H9 (cell line): Measurements from ENCODE around the gene FYTTD1. TPM values are rescaled to one million over a fixed set of nuclear protein-coding genes. Genes with fewer than 3 reads are reported as not detected.

Source experiments
- DNase-seq: peaks from one replicate; pipeline ENCODE4 v3.0.0-alpha.2; 2017
- H2AFZ ChIP-seq: one replicate; pipeline ENCODE4 v1.6.1; 2013; ENCODE audit warnings: mild to moderate bottlenecking, low read length, control low read depth, moderate library complexity
- H2AK5ac ChIP-seq: 2 replicates; pipeline ENCODE4 v1.6.1; 2013; ENCODE audit warnings: low read length, control low read depth, mixed read lengths; ENCODE audit not compliant: insufficient read length
- H2BK120ac ChIP-seq: one replicate; pipeline ENCODE4 v1.6.1; 2013; ENCODE audit warnings: low read depth, mild to moderate bottlenecking, low read length, control low read depth, inconsistent platforms; ENCODE audit not compliant: poor library complexity, severe bottlenecking
- H2BK12ac ChIP-seq: 2 replicates; pipeline ENCODE4 v1.6.1; 2013; ENCODE audit warnings: low read length, control low read depth, mixed read lengths, low read depth; ENCODE audit not compliant: insufficient read length
- H2BK15ac ChIP-seq: 2 replicates; pipeline ENCODE4 v1.6.1; 2013; ENCODE audit warnings: low read depth, low read length, control low read depth
- H2BK20ac ChIP-seq: one replicate; pipeline ENCODE4 v1.6.1; 2013; ENCODE audit warnings: low read depth, mild to moderate bottlenecking, low read length, control low read depth, inconsistent platforms; ENCODE audit not compliant: poor library complexity, severe bottlenecking
- H2BK5ac ChIP-seq: 2 replicates; pipeline ENCODE4 v1.6.1; 2013; ENCODE audit warnings: low read length, control low read depth, mixed read lengths; ENCODE audit not compliant: insufficient read length
- H3K14ac ChIP-seq: 2 replicates; pipeline ENCODE4 v1.6.1; 2013; ENCODE audit warnings: low read length, control low read depth; ENCODE audit not compliant: insufficient read depth
- H3K18ac ChIP-seq: 2 replicates; pipeline ENCODE4 v1.6.1; 2013; ENCODE audit warnings: low read depth, mild to moderate bottlenecking, mixed read lengths, low read length, control low read depth; ENCODE audit not compliant: insufficient read length
- H3K23ac ChIP-seq: 2 replicates; pipeline ENCODE4 v1.6.1; 2013; ENCODE audit warnings: low read length, control low read depth, mixed read lengths, low read depth; ENCODE audit not compliant: insufficient read length
- H3K23me2 ChIP-seq: 2 replicates; pipeline ENCODE4 v1.6.1; 2013; ENCODE audit warnings: low read depth, mild to moderate bottlenecking, mixed read lengths, low read length, control low read depth; ENCODE audit not compliant: insufficient read length, poor library complexity, severe bottlenecking
- H3K27ac ChIP-seq: 2 replicates; pipeline ENCODE4 v1.5.1; 2013; ENCODE audit warnings: low read length, control low read depth, mixed read lengths, low read depth; ENCODE audit not compliant: insufficient read length
- H3K27me3 ChIP-seq: 2 replicates; pipeline ENCODE4 v1.6.1; 2013; ENCODE audit warnings: low read length, control low read depth, inconsistent platforms; ENCODE audit not compliant: insufficient read depth
- H3K4ac ChIP-seq: 2 replicates; pipeline ENCODE4 v1.6.1; 2013; ENCODE audit warnings: low read depth, mild to moderate bottlenecking, control low read depth, inconsistent platforms, low read length, moderate library complexity
- H3K4me1 ChIP-seq: 2 replicates; pipeline ENCODE4 v1.6.1; 2013; ENCODE audit warnings: low read length, control low read depth, inconsistent platforms; ENCODE audit not compliant: insufficient read depth
- H3K4me2 ChIP-seq: 2 replicates; pipeline ENCODE4 v1.6.1; 2013; ENCODE audit warnings: low read length, control low read depth, mixed read lengths; ENCODE audit not compliant: insufficient read length, insufficient read depth
- H3K56ac ChIP-seq: 2 replicates; pipeline ENCODE4 v1.6.1; 2013; ENCODE audit warnings: low read depth, mild to moderate bottlenecking, mixed read lengths, low read length, control low read depth; ENCODE audit not compliant: insufficient read length
- H3K79me1 ChIP-seq: 2 replicates; pipeline ENCODE4 v1.6.1; 2013; ENCODE audit warnings: low read depth, mild to moderate bottlenecking, moderate library complexity, low read length, control low read depth, inconsistent platforms; ENCODE audit not compliant: insufficient read depth, poor library complexity, severe bottlenecking
- H3K79me2 ChIP-seq: 2 replicates; pipeline ENCODE4 v1.6.1; 2013; ENCODE audit warnings: low read length, control low read depth, inconsistent platforms; ENCODE audit not compliant: insufficient read depth
- H3K9ac ChIP-seq: 2 replicates; pipeline ENCODE4 v1.6.1; 2013; ENCODE audit warnings: low read length, control low read depth, mixed read lengths; ENCODE audit not compliant: insufficient read length; ENCODE audit errors: extremely low read depth
- H3K9me3 ChIP-seq: one replicate; pipeline ENCODE4 v1.6.1; 2013; ENCODE audit warnings: low read depth, low read length, inconsistent platforms; ENCODE audit not compliant: control insufficient read depth
- H3T11ph ChIP-seq: one replicate; pipeline ENCODE4 v1.6.1; 2013; ENCODE audit warnings: mild to moderate bottlenecking, low read length, control low read depth, inconsistent platforms
- H4K20me1 ChIP-seq: one replicate; pipeline ENCODE4 v1.6.1; 2013; ENCODE audit not compliant: control insufficient read depth, insufficient read length, insufficient read depth
- H4K5ac ChIP-seq: 2 replicates; pipeline ENCODE4 v1.6.1; 2013; ENCODE audit warnings: low read depth, mild to moderate bottlenecking, mixed read lengths, low read length, control low read depth; ENCODE audit not compliant: insufficient read length
- H4K8ac ChIP-seq: replicated peaks from 2 replicates; pipeline ENCODE4 v1.6.1; 2013; ENCODE audit warnings: low read length, control low read depth, mixed read lengths, low read depth; ENCODE audit not compliant: insufficient read length
- H4K91ac ChIP-seq: 2 replicates; pipeline ENCODE4 v1.6.1; 2013; ENCODE audit warnings: low read depth, mild to moderate bottlenecking, moderate library complexity, mixed read lengths, low read length, control low read depth; ENCODE audit not compliant: insufficient read length
- H3K27ac Mint-ChIP-seq, 3 experiments: 2 replicates in 2 of 3; 3 replicates in 1 of 3; pipeline ENCODE4 v1.8.0; 2020 to 2021; ENCODE audit warnings: mixed read lengths in 3 of 3, mild to moderate bottlenecking in 1 of 3, moderate library complexity in 1 of 3
- H3K27me3 Mint-ChIP-seq: 2 replicates; pipeline ENCODE4 v1.8.0; 2021; ENCODE audit warnings: low read depth, mild to moderate bottlenecking, moderate library complexity, mixed read lengths
- H3K36me3 Mint-ChIP-seq, 3 experiments: 2 replicates in 2 of 3; 3 replicates in 1 of 3; pipeline ENCODE4 v1.8.0; 2020 to 2021; ENCODE audit warnings: low read depth in 3 of 3, mixed read lengths in 3 of 3; ENCODE audit not compliant: insufficient read depth in 1 of 3
- H3K4me1 Mint-ChIP-seq, 2 experiments: 2 replicates each; pipeline ENCODE4 v1.8.0; 2020; ENCODE audit warnings: mixed read lengths in 2 of 2
- H3K4me3 Mint-ChIP-seq, 2 experiments: 2 replicates in 1 of 2; 3 replicates in 1 of 2; pipeline ENCODE4 v1.8.0; 2020 to 2021; ENCODE audit warnings: mild to moderate bottlenecking in 2 of 2, mixed read lengths in 2 of 2, moderate library complexity in 1 of 2
- H3K9me3 Mint-ChIP-seq, 2 experiments: 2 replicates in 1 of 2; 3 replicates in 1 of 2; pipeline ENCODE4 v1.8.0; 2020; ENCODE audit warnings: mild to moderate bottlenecking in 2 of 2, mixed read lengths in 2 of 2, moderate library complexity in 1 of 2
- CTCF ChIP-seq: fragments of 200-600 bp; sonication (generic); conservative IDR thresholded peaks from 3 replicates; pipeline ENCODE4 v1.8.0; 2021; ENCODE audit warnings: antibody characterized with exemption, mild to moderate bottlenecking
- WGBS: extraction: QIAGEN DNeasy Blood & Tissue Kit; methylation state at CpG from one replicate; pipeline ENCODE4 v1.1.7; 2013; ENCODE audit warnings: missing lambda C conversion rate, low lambda C conversion rate, mixed read lengths; ENCODE audit not compliant: insufficient read length; ENCODE audit errors: extremely low coverage; 5-methylcytosine and 5-hydroxymethylcytosine counted together
- total RNA-seq: library from RNA; stranded (reverse); gene quantifications from 2 replicates; pipeline ENCODE4 v1.2.1, GENCODE V29; 2021

FYTTD1 gene
- total RNA-seq, 1 experiment from 2014 or later = 19.4 TPM

GRCh38 chr3:197728487-197728886, 21.2 kb upstream of the FYTTD1 start:
- H4K8ac ChIP-seq = no peak overlapping the region
- no peak overlapping the region for H2BK120ac ChIP-seq
- H3T11ph ChIP-seq = no peak overlapping the region
- no peak overlapping the region for H3K56ac ChIP-seq
- no peak overlapping the region for H3K4ac ChIP-seq
- no peak overlapping the region for H3K14ac ChIP-seq
- H3K27ac Mint-ChIP-seq = no peak overlapping the region
- no peak overlapping the region for H2BK12ac ChIP-seq
- no peak overlapping the region for H3K27ac ChIP-seq
- no peaks in the 10 kb centered on the region for H3K27me3 Mint-ChIP-seq
- no peak overlapping the region for H2AFZ ChIP-seq
- no peak overlapping the region for H3K4me3 Mint-ChIP-seq
- H2AK5ac ChIP-seq = no peak overlapping the region
- H3K9me3 ChIP-seq = no peaks in the 10 kb centered on the region
- H3K4me1 Mint-ChIP-seq = peaks cover 7 to 13% of the 10 kb centered on the region in 2 experiments
- H3K9me3 Mint-ChIP-seq = peaks cover 5 to 8% of the 10 kb centered on the region in 2 experiments; a peak in 4 of 5 replicates
- H4K20me1 ChIP-seq = no peaks in the 10 kb centered on the region
- H3K4me2 ChIP-seq = no peak overlapping the region
- H3K27me3 ChIP-seq = no peaks in the 10 kb centered on the region
- DNase-seq = no peak
- no peaks in the 10 kb centered on the region for H3K79me2 ChIP-seq
- no peak overlapping the region for H2BK5ac ChIP-seq
- H4K5ac ChIP-seq = no peak overlapping the region
- no peaks in the 10 kb centered on the region for H3K23me2 ChIP-seq
- no peak for TF ChIP-seq CTCF
- no peak overlapping the region for H3K23ac ChIP-seq
- no peak overlapping the region for H2BK15ac ChIP-seq
- H3K18ac ChIP-seq = no peak overlapping the region
- WGBS = 100% methylated on average over 1 of the region's 8 CpGs
- peaks cover 0 to 11% (median 5%) of the 10 kb centered on the region in 3 experiments; a peak in 4 of 7 replicates for H3K36me3 Mint-ChIP-seq
- H4K91ac ChIP-seq = no peak overlapping the region
- H3K79me1 ChIP-seq = no peaks in the 10 kb centered on the region
- H3K4me1 ChIP-seq = no peaks in the 10 kb centered on the region; the same call in 1 of the 2 replicates
- H3K9ac ChIP-seq = no peak overlapping the region
- no peak overlapping the region for H2BK20ac ChIP-seq
